IMR-90 (cell line): ENCODE data around the gene COL7A1. TPM values are rescaled to one million over a fixed set of nuclear protein-coding genes. Genes with fewer than 3 reads are reported as not detected.
"Not testable (repeated sequence)": the region's sequence is repeated elsewhere in the genome, so short reads cannot be mapped to it uniquely, and the experiment has no call there.

Experiments used
- ATAC-seq: fragments of 200-7000 bp; cut with Tn5 transposase; 2 replicates; pipeline ENCODE4 v1.9.1; 2020; ENCODE audit warnings: low read depth, mild to moderate bottlenecking, moderate library complexity
- BruUV-seq: library from RNA; stranded (reverse); fragments of 400-500 nt; replicated peaks from 2 replicates; lab custom pipeline; 2021; lab: Mats Ljungman, UMichigan
- CTCF ChIA-PET: fragments of 300-600 bp; formaldehyde crosslinking; extraction: SDS; loops from one replicate; lab custom pipeline; 2021; ENCODE audit warnings: antibody characterized with exemption; lab: Yijun Ruan, JAX
- POLR2A ChIA-PET: fragments of 300-600 bp; sonication (Branson Sonifier 250); formaldehyde crosslinking; loops from one replicate; lab custom pipeline; 2022; ENCODE audit warnings: antibody characterized with exemption; ENCODE audit not compliant: unreplicated experiment; lab: Charles Lee
- DNase-seq: peaks from one replicate; pipeline ENCODE4 v3.0.0; 2013
- H2AFZ ChIP-seq: replicated peaks from 2 replicates; pipeline ENCODE3; 2013; ENCODE audit warnings: low read length, mild to moderate bottlenecking; ENCODE audit not compliant: poor library complexity
- H2AK5ac ChIP-seq: 2 replicates; pipeline ENCODE4 v1.6.1; 2013; ENCODE audit warnings: low read depth, low read length, inconsistent platforms
- H2AK9ac ChIP-seq: replicated peaks from 2 replicates; pipeline ENCODE3; 2013; ENCODE audit warnings: mild to moderate bottlenecking, low read depth, low read length, moderate library complexity; ENCODE audit not compliant: poor library complexity
- H2BK120ac ChIP-seq: 2 replicates; pipeline ENCODE4 v1.6.1; 2013; ENCODE audit warnings: low read depth, low read length, inconsistent platforms
- H2BK15ac ChIP-seq: 3 replicates; pipeline ENCODE4 v1.6.1; 2013; ENCODE audit warnings: low read depth, low read length, inconsistent platforms
- H2BK20ac ChIP-seq: 2 replicates; pipeline ENCODE4 v1.6.1; 2013; ENCODE audit warnings: low read depth, mild to moderate bottlenecking, inconsistent platforms, low read length, moderate library complexity
- H2BK5ac ChIP-seq: 2 replicates; pipeline ENCODE4 v1.6.1; 2013; ENCODE audit warnings: mild to moderate bottlenecking, low read depth, low read length, inconsistent platforms; ENCODE audit not compliant: poor library complexity, severe bottlenecking
- H3K14ac ChIP-seq: replicated peaks from 2 replicates; pipeline ENCODE4 v1.6.1; 2013; ENCODE audit warnings: low read depth, low read length, inconsistent platforms
- H3K18ac ChIP-seq: 2 replicates; pipeline ENCODE4 v1.6.1; 2013; ENCODE audit warnings: low read depth, low read length, control low read depth
- H3K23ac ChIP-seq: 2 replicates; pipeline ENCODE4 v1.6.1; 2013; ENCODE audit warnings: low read depth, low read length, inconsistent platforms
- H3K27ac ChIP-seq: 2 replicates; pipeline ENCODE4 v1.5.1; 2013; ENCODE audit warnings: mild to moderate bottlenecking, control low read depth, low read length; ENCODE audit not compliant: insufficient read depth
- H3K27me3 ChIP-seq: 2 replicates; pipeline ENCODE4 v1.6.1; 2013; ENCODE audit warnings: low read length; ENCODE audit not compliant: control insufficient read depth, insufficient read depth
- H3K36me3 ChIP-seq: 2 replicates; pipeline ENCODE4 v1.6.1; 2013; ENCODE audit warnings: low read length, mixed read lengths; ENCODE audit not compliant: control insufficient read depth, insufficient read depth
- H3K4ac ChIP-seq: 2 replicates; pipeline ENCODE4 v1.6.1; 2013; ENCODE audit warnings: low read depth, low read length, inconsistent platforms
- H3K4me1 ChIP-seq: 2 replicates; pipeline ENCODE4 v1.6.1; 2013; ENCODE audit warnings: low read length, mixed read lengths; ENCODE audit not compliant: control insufficient read depth, insufficient read depth
- H3K4me2 ChIP-seq: 2 replicates; pipeline ENCODE4 v1.6.1; 2013; ENCODE audit warnings: low read depth, mild to moderate bottlenecking, control low read depth, low read length, moderate library complexity
- H3K4me3 ChIP-seq: 2 replicates; pipeline ENCODE4 v1.5.1; 2013; ENCODE audit warnings: low read depth, mild to moderate bottlenecking, control low read depth, low read length, moderate library complexity; ENCODE audit not compliant: insufficient read depth
- H3K56ac ChIP-seq: 2 replicates; pipeline ENCODE4 v1.6.1; 2013; ENCODE audit warnings: low read length, inconsistent platforms; ENCODE audit not compliant: insufficient read depth; ENCODE audit errors: extremely low read depth
- H3K79me1 ChIP-seq, 2 experiments: 2 replicates each; pipeline ENCODE4 v1.6.1; 2013; ENCODE audit warnings: low read length in 2 of 2, inconsistent platforms in 1 of 2, low read depth in 1 of 2
- H3K9ac ChIP-seq: 2 replicates; pipeline ENCODE4 v1.6.1; 2013; ENCODE audit warnings: low read depth, low read length, control low read depth
- H3K9me1 ChIP-seq: 2 replicates; pipeline ENCODE4 v1.6.1; 2013; ENCODE audit warnings: low read length, inconsistent platforms; ENCODE audit not compliant: insufficient read depth
- H3K9me3 ChIP-seq: 2 replicates; pipeline ENCODE4 v1.6.1; 2013; ENCODE audit warnings: low read length; ENCODE audit not compliant: control insufficient read depth, insufficient read depth
- H4K20me1 ChIP-seq: 2 replicates; pipeline ENCODE4 v1.6.1; 2013; ENCODE audit warnings: low read length, inconsistent platforms; ENCODE audit not compliant: insufficient read depth
- H4K5ac ChIP-seq: 2 replicates; pipeline ENCODE4 v1.6.1; 2013; ENCODE audit warnings: mild to moderate bottlenecking, low read depth, low read length, control low read depth
- H4K8ac ChIP-seq, 2 experiments: 2 replicates each; pipeline ENCODE4 v1.6.1; 2013; ENCODE audit warnings: low read depth in 2 of 2, low read length in 2 of 2, control low read depth in 1 of 2, inconsistent platforms in 1 of 2
- H4K91ac ChIP-seq: 2 replicates; pipeline ENCODE4 v1.6.1; 2013; ENCODE audit warnings: low read depth, low read length, inconsistent platforms; ENCODE audit not compliant: insufficient read depth
- BHLHE40 ChIP-seq: fragments of 150-350 bp; IDR thresholded peaks from 2 replicates; pipeline ENCODE4 v1.6.1; 2016; ENCODE audit warnings: mild to moderate bottlenecking, low read depth, low read length
- MXI1 ChIP-seq: IDR thresholded peaks from 2 replicates; pipeline ENCODE4 v1.6.1; 2012; ENCODE audit warnings: low read depth, mild to moderate bottlenecking, low read length, moderate library complexity, borderline replicate concordance
- POLR2A ChIP-seq: IDR thresholded peaks from 2 replicates; pipeline ENCODE4 v1.6.1; 2012; ENCODE audit warnings: mild to moderate bottlenecking, low read depth, low read length
- RCOR1 ChIP-seq: IDR thresholded peaks from 2 replicates; pipeline ENCODE4 v1.6.1; 2012; ENCODE audit warnings: mild to moderate bottlenecking, low read length, improper control_type of control experiment; ENCODE audit not compliant: insufficient replicate concordance
- WGBS, 2 experiments: methylation state at CpG; one replicate each; pipeline versions ENCODE4 v1.1.5 to v1.1.7; 2013; ENCODE audit warnings: missing lambda C conversion rate in 2 of 2; ENCODE audit not compliant: insufficient read length in 1 of 2; ENCODE audit errors: extremely low coverage in 2 of 2; 5-methylcytosine and 5-hydroxymethylcytosine counted together
- dilution Hi-C: fragments of 300-500 bp; cut with HindIII; formaldehyde crosslinking; loops from one replicate; pipeline ENCODE4 v1.14.3; 2018; ENCODE audit warnings: low sequenced_read_pairs; ENCODE audit not compliant: unreplicated experiment
- in situ Hi-C: fragments of 300-500 bp; cut with MboI; formaldehyde crosslinking; loops from 3 replicates; pipeline ENCODE4 v1.14.3; 2019; ENCODE audit warnings: low sequenced_read_pairs, inconsistent platforms, mixed read lengths
- intact Hi-C: fragments of 100-400 bp; cut with micrococcal nuclease; formaldehyde crosslinking; loops from 2 replicates; pipeline ENCODE4 v1.10.0; 2022
- polyA plus RNA-seq, 3 experiments: library from polyadenylated mRNA; depleted of rRNA; stranded (reverse); fragments of >200 nt; gene quantifications; 2 replicates each; pipeline ENCODE4 v1.2.3, GENCODE V29; 2012; ENCODE audit warnings: low replicate concordance in 1 of 3
- total RNA-seq: library from RNA; depleted of rRNA; stranded (reverse); fragments of >200 nt; gene quantifications from 2 replicates; pipeline ENCODE4 v1.2.3, GENCODE V29; 2012
- TF ChIP-seq, protein P1 (sequence below): fragments of 150-350 bp; IDR thresholded peaks from 2 replicates; pipeline ENCODE4 v1.6.1; 2017; ENCODE audit warnings: mild to moderate bottlenecking, antibody characterized with exemption, low read length, low read depth

COL7A1 gene
- total and polyA plus RNA-seq, 2 of the 4 experiments (the other 2 are of a cell fraction) = 4.1 to 20.3 TPM

- TF ChIP-seq, protein P1, sequence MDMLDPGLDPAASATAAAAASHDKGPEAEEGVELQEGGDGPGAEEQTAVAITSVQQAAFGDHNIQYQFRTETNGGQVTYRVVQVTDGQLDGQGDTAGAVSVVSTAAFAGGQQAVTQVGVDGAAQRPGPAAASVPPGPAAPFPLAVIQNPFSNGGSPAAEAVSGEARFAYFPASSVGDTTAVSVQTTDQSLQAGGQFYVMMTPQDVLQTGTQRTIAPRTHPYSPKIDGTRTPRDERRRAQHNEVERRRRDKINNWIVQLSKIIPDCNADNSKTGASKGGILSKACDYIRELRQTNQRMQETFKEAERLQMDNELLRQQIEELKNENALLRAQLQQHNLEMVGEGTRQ = no peak
- TF ChIP-seq POLR2A = no peak
- no peak for TF ChIP-seq BHLHE40
Observed at GRCh38 chr3:48553361-48553760, 41.8 kb downstream of the COL7A1 start (continued).

DNA sequence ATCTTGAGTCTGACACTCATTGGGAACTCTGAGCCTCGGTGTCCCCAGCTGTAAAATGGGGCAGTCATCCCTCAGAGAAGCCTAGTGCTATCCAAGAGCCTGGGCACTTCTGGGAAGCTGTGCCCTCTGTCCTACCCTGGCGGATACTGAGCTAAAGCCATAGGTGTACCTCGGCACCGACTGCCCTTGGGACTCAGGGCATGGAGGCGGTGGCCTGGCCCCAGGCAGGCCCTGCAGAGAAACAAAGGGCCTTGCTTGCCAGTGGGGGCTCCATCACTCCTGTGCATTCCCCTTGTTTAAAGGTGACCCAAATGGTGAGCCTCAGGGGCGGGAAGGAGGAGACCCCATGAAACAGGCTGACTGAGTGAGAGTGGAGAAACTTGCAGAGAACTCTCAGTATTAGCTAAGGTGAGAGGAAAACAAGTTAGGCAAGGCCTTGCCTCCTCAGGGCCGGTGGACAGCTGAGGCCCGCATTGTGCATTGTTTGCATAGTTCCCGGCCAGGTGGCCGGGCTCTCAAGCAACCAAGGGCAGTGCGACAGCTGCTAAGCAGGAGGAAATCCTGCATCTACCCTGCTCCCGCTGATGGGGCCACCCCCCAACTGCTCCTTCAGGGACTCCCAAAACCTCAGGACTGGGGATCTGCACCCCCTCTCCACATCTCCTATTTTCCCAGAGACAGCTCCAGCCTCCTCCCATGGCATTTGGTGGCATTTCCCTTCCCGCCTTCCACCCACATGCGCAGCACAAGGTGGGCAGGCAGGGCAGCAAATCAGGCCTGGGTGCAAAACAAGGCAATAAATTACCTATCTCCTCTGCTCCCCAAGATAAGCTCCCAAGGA, 42.8 kb downstream of the COL7A1 start:
- Histone ChIP-seq H2AK5ac (no peak overlapping the region), H3K4me2 (no peak overlapping the region), H3K14ac (no peak overlapping the region), H3K56ac (no peak overlapping the region), H3K4ac (no peak overlapping the region), H3K79me1 (peaks cover 10 to 38% of the 10 kb centered on the region in 2 experiments; a peak in 3 of 4 replicates), H4K91ac (no peak overlapping the region), H2BK5ac (no peak overlapping the region), H3K27ac (no peak overlapping the region), H3K23ac (no peak overlapping the region), H4K20me1 (peaks cover 11% of the 10 kb centered on the region; the same call in 1 of the 2 replicates), H4K8ac (no peak overlapping the region), H3K27me3 (no peaks in the 10 kb centered on the region), H2BK15ac (no peak overlapping the region), H2AK9ac (peak overlapping the region; percentile 45), H4K5ac (no peak overlapping the region), H2AFZ (no peak overlapping the region), H2BK20ac (no peak overlapping the region), H3K18ac (no peak overlapping the region), H3K9me1 (no peaks in the 10 kb centered on the region), H2BK120ac (no peak overlapping the region), H3K9me3 (no peaks in the 10 kb centered on the region), H3K36me3 (peaks cover 9% of the 10 kb centered on the region), H3K4me1 (peaks cover 9% of the 10 kb centered on the region), H3K4me3 (no peak overlapping the region), H3K9ac (no peak overlapping the region)
- ChIA-PET CTCF (interaction anchor here (0.5 to 1.6 kb wide), 2 partner anchors 116 kb away, joined by 3 to 4 read pairs; no protein-coding TSS in a partner anchor), POLR2A (no interaction called here)
- no TSS peak for BruUV-seq
- in situ Hi-C loops (no loop called here), dilution Hi-C loops (no loop called here), intact Hi-C loops (no loop called here)
- no peak for ATAC-seq
- DNase-seq = no peak
- no peak for TF ChIP-seq RCOR1
- no peak for TF ChIP-seq MXI1
- WGBS, 2 experiments = 80% methylated on average over 7 of the region's 14 CpGs; no CpG with 5 or more reads in 1 of the 2 experiments

GRCh38 chr3:48551651-48552050, 43.5 kb downstream of the COL7A1 start:
- H3K9ac ChIP-seq, H3K9me1 ChIP-seq, DNase-seq, H2AK5ac ChIP-seq, ATAC-seq, H3K27me3 ChIP-seq, H3K4me1 ChIP-seq, intact Hi-C loops, dilution Hi-C loops, H3K14ac ChIP-seq, H3K4me2 ChIP-seq, H3K4ac ChIP-seq, POLR2A ChIA-PET, H2BK5ac ChIP-seq, H2BK120ac ChIP-seq, H2AFZ ChIP-seq, H2BK20ac ChIP-seq, H3K4me3 ChIP-seq, BruUV-seq, H4K8ac ChIP-seq, H3K27ac ChIP-seq, H3K18ac ChIP-seq, H2BK15ac ChIP-seq, H3K56ac ChIP-seq, H3K9me3 ChIP-seq, H4K91ac ChIP-seq, H3K23ac ChIP-seq, in situ Hi-C loops, H4K5ac ChIP-seq: not testable (repeated sequence)
- Histone ChIP-seq H3K79me1 (peaks cover 10 to 38% of the 10 kb centered on the region in 2 experiments), H2AK9ac (peak overlapping the region; percentile 68), H4K20me1 (peaks cover 11% of the 10 kb centered on the region; the same call in 1 of the 2 replicates), H3K36me3 (peaks cover 16% of the 10 kb centered on the region)
- 92% methylated on average over 4 of the region's 7 CpGs; no CpG with 5 or more reads in 1 of the 2 experiments for WGBS, 2 experiments
- CTCF ChIA-PET = interaction anchor here (0.5 kb wide), 1 partner anchor 115 kb away, joined by 3 read pairs; no protein-coding TSS in a partner anchor
